HG02642 (cell line): ENCODE measurements around the gene CDK18.

Source experiments
- ATAC-seq: cut with Tn5 transposase; IDR thresholded peaks from one replicate; pipeline ENCODE4 v1.9.1; 2021; ENCODE audit warnings: mild to moderate bottlenecking; ENCODE audit not compliant: unreplicated experiment, poor library complexity

CDK18 gene

DNA sequence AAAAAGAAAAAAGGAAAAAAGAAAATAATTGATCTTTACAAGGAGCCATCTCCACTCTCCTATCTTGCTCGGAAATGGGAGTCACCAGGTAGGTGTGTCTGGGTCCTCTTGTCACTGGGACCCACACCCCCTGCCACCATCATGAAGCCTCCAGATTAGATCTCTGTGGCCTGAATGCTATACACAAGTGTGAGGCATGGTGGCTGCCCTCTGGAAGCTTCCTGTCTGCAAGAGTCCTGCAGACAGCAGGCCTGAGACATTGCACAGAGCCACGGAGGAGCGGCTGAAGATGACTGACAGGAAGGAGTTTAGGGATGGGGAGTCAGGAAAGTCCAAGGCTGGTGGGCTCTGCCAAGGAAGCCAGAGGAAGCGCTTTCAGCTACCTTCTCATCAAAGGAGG lies 16.2 kb downstream of the CDK18 start:
- ATAC-seq: no peak

DNA sequence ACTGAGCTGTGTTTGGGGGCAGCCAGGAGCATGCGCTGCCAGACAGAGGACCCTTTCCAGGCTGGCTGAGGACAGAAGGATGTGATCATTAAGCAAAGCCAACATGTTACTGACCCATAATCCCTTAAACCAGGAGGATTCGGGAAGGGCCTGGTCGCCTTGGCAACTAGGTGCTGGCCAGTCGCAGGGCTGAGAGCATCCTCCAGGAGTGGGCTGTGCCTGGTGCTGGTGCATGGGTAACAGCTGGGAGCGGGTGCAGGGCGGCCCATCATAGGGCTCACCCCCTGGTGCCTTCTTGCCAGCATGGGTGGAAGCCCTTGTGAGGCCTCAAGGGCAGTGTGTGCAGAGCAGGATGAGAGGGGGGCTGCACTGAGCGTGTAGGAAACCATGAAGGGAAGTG lies 17.2 kb downstream of the CDK18 start:
- ATAC-seq: no peak

DNA sequence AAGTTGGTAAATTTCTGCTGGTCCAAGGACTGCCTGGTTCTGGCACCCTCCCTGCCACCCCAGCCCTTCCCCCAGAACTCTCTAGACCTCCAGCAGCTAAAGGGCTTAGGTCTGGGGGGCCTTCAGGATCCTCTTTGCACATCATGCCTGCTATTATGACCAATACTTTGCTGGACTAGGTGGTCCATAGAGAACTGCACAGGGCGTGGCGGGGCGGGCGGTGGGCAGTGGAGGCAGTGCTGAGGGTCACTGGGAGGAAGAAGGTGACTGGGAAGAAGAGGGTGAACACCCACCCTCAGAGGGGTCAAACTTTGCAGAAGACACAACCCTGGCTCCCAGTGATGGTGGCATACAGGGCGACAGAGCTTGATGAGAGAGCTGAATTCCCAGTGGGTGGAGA lies 18.2 kb downstream of the CDK18 start:
- ATAC-seq: no peak

DNA sequence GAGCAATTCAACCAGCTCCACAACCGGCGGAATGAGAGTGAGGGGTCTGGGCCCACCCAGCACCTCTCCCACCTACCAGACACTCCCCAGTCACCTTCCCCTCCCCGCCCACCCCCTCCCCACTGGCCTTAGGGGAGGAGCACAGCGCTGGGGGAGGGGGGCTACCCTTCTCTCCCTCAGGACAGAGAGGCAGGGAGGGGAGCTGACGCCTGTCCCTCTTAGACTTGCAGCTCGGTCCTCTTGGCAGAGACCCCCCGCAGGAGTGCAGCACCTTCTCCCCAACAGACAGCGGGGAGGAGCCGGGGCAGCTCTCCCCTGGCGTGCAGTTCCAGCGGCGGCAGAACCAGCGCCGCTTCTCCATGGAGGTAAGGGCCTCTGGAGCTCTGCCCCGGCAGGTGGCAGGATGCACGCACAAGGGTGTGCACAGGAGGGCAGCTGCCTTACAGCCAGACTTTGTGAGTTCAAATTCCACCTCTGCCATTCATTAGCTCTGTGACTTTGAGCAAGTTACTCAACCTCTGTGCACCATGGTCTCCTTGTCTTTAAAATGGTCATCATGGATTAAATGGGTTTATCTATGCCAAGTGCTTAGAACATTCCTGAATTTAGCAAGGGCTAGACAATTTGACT lies 18.9 kb downstream of the CDK18 start:
- ATAC-seq: no peak

DNA sequence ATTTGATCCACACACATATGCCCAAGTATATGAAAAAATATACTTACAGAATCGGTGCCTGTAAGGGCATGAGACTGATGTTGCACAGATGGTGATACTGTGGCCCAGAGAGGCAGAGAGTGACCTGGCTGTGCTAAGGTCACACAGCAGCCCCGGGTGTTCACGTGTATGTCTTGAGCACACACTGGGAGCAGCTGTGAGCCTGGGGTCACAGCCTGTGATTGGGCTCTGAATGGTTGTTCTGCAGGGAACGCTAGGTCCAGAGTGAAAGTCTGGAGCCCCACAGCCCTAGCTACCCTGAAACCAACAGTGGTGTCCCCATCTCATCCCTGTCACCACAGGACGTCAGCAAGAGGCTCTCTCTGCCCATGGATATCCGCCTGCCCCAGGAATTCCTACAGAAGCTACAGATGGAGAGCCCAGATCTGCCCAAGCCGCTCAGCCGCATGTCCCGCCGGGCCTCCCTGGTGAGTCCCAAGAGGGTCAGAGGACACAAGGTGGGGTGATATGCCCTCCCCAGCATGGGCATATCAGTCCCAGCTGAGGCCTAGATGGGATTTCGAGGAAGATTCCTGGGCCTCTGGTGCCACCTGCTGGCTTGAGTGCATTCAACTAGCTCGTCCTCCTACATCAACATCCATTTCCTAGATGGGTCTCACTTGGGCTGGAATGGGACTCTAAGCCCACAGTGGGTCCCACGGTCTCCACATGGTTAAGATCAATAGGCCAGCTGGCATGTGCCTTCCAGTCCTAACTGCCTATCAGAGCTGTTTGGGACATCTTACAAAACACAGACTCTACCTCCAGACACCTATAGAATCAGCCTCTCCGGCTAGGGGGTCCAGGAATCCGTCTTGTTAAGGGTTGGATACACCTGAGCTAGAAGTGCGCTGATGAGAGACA lies 19.7 kb downstream of the CDK18 start:
- ATAC-seq: no peak

DNA sequence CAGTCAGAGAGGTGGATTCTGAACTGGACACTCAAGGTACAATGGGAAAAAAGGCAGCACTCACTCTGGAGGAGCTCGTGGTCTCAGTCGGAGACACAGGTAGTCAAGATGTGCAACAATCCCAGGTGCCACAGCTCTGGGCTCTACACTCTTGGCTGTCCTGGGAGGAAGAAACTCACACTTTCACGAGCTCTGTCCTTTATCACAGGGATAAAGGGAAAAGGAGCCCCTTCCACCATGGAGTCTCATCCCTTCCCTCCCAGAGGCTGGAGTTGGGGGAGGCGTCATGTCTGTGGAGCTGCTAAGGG lies 20.3 kb downstream of the CDK18 start:
- ATAC-seq: no peak

DNA sequence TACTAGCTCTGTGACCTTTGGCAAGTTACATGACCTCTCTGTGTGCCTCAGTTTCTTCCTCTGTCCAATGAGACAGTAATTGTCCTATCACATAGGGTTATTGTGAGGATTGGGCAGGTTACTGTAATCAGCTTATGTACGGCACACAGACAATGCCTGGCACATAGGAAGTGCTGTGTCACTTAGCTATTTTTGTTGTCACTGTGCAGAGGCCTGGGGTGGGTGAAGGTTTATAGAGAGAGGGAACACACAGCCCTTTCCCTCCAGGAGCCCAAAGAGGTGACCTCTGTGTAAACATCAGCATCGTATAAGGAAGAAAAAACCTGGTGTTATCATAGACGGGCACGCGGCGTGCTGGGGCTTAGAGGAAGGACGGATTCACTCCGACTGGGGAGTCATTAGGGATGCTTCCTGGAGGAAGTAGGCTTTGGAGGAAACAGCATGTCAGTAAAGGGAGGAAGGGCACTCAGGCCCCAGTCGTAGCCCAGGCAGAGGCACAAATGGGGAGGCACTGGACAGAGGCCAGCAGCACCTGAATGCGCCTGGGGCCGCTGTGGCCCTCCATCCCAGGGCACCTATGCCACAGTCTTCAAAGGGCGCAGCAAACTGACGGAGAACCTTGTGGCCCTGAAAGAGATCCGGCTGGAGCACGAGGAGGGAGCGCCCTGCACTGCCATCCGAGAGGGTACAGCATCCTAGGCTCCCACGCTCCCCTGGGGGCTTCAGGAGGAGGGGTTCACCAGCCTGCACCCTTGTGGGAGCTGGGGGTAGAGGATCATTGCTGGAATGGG lies 21.2 kb downstream of the CDK18 start:
- ATAC-seq: no peak

DNA sequence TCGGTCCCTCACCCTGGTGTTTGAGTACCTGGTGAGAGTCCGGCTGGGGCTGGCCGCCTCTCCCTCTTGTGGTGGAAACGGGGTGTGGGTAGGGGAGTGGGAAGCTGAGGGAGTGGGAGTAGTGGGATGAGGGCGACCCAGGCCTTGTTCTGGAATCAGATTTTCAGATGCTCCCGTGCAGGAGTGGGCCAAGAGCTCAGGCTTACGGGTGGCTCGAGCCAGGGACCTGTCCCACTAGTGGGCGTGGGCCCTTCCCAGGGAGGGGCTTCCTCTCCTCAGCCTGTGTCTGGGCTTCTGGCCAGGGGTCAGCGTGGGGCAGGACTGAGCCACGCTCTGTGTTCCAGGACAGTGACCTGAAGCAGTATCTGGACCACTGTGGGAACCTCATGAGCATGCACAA lies 22.0 kb downstream of the CDK18 start:
- no peak for ATAC-seq

DNA sequence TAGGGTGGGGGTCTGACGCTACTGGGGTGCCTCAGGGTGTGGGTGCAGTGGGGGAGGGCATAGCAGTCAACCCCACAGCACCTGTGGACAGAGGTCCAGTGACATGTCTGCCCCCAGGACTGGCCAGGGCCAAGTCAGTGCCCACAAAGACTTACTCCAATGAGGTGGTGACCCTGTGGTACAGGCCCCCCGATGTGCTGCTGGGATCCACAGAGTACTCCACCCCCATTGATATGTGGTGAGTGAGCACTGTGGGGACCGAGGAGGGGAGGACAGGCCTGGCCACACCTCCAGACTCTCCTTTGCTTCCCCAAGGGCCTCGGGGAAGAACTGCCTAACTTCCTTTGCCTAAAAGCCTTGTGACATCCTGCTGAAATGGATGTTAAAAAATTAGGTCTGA lies 23.5 kb downstream of the CDK18 start:
- ATAC-seq: no peak

DNA sequence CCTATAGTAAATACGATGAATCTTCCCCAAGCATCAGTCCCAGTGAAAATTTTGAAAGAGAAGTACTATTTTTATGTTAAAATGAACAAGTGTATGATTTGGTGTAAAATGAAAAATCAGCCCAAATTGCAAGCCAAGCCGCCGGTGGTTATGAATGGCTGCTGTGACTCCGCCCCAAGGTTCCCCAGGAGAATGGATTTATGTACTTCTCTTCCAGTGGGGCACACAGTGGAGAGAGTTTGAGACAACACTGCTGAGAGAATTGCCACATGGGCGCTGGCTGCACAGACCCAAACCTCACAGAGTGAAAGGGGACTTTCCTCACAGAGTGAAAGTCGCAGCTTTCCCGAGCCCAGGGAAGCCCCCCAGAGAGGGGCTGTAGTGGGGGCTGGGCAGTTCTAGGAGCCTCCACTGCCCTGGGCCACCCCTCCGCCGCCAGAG lies 24.0 kb downstream of the CDK18 start:
- peak; percentile 15 for ATAC-seq

DNA sequence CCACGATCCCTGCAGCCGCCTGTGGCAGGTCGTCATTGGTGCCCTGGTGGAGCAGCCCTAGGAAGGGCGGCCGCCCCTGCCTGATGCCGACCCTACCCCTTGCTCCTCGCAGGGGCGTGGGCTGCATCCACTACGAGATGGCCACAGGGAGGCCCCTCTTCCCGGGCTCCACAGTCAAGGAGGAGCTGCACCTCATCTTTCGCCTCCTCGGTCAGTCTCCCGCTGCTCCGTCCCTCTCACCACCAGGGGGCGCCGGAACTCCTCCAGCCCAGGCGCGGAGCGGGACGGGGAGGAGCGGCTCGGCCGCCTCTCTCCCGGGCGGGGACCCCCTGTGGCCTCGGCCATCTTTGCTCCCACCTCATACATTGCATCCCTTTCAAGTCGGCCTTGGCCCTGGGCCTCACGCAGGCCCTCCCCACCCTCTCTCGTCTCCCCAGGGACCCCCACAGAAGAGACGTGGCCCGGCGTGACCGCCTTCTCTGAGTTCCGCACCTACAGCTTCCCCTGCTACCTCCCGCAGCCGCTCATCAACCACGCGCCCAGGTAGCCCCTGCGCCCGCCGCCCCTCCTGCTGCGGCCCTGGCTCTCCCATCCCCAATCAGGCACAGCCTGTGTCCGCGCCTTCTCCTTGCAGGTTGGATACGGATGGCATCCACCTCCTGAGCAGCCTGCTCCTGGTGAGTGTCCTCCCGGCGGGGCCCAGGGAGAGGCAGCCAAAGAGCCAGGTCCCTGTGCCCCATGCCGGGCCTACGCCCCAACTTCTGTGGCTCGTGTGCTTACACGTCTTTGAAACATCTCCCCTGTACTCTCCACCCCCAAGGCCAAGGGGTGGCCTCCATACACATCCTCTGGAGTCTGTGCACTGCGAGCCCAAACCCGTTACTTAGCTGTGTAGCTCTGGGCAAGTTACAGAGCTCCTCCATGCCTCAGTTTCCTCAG lies 24.7 kb downstream of the CDK18 start:
- peak; percentile 59 for ATAC-seq

DNA sequence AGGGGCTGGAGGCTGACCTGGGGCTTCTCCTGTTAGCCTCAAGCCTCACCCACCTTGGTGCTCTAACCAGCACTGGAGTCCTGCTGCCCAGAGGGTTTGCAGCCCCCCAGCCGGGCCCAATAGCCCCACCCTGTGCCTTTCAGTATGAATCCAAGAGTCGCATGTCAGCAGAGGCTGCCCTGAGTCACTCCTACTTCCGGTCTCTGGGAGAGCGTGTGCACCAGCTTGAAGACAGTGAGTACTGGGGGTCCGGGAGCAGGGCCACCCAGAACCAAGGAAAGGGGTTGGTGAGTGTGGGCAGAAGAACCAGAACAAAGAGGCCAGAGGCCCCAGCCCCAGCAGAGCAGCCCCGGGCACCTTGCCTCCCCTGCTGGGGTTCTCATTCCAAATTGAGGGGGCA lies 25.6 kb downstream of the CDK18 start:
- ATAC-seq: no peak

DNA sequence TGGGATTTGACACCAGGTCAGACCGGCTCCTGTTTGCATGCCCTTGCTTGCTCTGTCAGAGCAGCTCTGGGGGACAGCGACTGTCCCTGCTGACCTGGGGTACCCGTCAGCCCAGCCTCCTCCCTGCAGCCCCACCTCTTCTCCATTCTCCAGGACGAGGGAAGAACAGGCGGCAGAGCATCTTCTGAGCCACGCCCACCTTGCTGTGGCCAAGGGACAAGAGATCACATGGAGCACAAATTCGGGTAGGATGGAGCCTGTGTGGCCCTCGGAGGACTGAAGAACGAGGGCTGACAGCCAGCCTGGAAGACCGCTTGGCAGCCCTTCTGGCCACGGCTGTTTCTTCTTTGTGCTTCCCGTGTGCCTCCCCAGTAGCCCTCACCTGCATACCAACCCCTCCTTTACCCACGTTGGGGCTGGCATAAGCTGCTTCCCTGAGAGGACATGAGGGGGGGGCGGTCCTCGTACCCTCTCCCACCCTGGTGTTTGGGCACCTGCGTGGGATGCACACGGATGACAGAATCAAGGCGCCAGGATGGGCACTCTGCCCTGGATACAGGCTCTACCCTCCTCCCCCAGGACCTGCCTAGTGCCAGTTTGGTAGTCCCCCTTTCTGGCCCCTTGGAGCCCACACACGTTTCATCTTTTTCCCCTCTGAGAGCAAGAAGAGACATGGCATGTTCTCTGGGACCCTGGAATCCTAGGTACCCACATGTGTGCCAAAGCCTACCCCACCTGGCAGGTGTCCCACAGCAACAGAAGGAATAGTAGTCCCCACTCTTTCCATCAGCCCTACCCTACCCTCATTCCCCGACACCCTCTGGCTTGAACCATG lies 26.9 kb downstream of the CDK18 start:
- no peak for ATAC-seq

DNA sequence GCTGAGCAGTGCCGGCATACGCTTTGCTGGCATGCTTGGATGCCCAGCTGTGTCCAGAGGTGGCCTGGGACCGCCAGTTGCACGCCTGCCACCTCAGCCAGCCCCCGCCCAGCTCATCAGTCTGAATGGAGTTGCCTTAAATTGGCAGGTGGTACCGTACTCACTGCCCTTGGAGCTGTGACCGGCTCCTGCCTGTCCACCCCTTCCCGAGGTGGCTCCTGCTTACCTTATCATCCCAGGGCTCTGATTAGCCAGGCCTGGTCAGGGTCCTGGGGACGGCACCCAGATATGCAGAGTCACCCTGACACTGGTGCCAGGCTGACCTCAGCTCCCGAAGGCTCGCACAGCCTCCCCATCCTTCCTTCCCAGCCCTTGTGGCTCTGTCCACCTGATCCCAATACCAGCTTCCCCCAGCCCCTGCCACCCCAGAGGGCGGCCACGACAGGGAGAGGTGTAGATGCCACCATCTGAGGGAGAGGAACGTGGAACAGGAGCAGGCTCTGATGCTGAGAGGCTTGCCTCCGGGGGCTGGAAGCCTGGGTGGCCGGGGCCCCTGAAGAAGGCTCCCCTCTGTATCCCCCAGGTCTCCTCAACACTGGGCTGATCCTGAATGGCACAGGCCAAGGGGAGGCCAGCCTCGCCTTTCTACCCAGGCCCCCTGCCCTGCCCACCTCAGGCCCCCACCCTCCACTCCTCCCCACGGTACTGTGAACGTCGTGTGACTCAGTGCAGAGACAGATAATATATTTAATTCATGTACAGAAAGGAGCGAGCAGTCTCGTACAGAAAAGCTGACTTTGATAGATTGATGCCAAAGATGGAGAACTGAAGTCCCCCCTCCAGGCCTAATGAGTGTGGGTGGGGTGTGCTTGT lies 27.8 kb downstream of the CDK18 start:
- ATAC-seq: no peak

DNA sequence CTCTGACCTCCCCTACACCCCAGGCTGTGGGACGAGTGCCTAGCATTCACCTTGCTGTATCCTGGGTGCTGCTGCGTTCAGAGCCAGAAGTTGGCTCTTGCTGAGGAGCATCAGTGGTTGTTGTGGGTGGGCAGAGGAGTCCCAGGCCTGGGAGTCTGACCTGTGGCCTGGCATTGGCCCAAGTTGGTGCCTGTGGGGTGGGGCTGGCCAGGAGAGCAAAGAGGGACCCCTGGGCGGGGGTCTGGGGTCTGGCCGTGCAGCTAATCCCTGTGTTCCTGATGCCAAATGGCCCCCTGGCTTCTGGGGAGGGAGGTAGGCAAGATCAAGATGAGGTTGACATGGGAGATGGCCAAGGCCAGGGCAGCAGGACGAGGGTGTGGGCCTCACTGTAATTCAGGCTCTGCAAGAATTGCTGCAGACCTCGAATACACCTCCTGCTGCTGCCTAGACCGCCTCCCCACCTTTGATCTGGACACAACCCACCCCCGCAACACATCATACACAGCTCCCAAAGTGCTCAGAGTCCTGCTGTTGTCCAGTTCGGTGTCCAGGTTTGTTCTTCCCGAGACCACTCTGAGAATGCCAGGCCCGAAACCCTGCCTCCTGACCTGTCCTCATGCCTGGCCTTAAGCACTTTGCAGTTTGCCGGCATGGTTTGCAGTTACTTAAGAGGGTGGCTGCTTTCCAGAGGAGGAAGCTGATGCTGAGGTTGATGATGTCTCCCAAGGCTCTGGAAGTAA lies 28.7 kb downstream of the CDK18 start:
- no peak for ATAC-seq

DNA sequence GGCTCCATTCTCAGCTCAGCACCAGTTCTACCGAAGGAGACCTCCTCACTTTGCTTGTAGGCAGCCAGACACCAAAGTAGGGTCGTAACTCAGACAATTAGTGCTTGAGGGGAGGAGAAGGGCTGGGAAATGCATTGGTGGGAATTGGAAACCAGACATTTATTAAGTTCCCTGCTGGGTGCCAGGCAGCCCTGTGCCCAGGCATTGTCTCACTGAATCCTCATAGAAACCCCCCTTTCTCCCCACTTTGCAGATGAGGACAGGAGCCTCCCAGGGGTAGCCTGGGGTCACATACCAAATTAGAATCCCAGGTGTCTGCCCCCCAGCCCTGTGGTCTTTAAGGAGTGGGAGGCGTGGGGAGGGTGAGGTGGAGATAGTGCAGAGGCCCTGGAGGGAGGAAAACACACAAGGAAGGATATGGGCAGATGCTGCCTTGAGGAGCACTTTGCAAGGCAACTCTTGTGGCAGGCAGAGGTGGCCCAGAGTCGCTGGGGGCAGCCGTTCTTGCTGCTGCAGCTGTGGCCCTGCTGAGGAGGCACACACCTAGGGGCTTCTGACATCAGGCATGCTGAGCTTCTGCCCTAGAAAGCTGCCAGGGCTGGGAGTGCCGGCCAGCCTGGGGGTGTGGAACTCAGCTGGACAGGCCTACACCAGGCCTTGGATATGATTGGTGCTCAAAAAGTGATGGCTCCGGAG lies 29.4 kb downstream of the CDK18 start:
- ATAC-seq: no peak

DNA sequence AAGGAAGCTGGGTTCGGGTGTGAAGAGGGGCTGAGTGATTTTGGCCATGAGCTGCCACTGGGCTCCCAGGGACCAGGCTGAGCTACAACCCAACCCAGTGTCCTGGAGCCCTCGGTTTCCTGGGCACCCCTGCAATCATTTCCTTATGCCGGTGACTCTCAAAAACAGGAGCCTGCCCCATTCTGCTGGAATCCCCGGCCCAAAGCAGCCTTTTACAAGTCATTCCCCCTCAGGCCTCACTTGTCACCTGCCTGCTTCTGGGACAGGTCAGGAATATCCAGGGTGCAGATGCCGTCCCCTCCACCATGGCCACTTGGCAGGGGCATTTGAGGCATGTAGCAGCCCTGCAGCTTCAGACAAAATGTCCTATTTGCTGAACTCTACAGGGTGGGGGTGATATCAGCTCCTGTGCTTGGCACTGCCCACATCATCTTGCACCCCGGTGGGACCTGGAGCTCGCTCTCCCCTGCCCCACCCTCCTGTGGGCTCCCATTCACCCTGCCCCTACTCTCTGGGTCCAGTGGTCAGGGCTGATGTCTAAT lies 30.0 kb downstream of the CDK18 start:
- no peak for ATAC-seq
